ENCODE data around the gene DNAI4.

Gene DNAI4

DNA sequence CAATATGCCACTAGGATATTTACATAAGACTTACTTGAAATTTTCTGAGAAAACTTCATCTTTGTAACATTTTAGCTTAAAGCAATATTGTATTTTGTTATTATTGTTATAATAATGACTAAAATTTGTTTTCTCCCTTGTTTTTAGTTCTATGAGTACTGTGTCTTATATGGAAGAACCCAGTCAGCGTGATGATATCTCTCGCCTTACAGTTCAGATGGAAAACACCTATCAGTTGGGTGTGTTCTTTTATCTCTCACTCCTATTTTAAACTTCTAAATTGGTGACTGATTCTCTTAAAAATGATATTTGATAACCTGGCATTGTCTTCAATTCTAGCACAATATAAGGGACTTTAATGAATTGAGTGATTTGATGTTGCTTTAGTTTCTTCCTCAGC lies 154.4 kb downstream of the DNAI4 start:
- Histone ChIP-seq H3K27ac (ENCODE audit: low read depth, low read length) (no peak overlapping the region), H3K4me1 (ENCODE audit: control insufficient read depth, insufficient read depth, low read length) (no peaks in the 10 kb centered on the region), H3K9ac (ENCODE audit: low read length) (no peak overlapping the region), H3K4me3 (ENCODE audit: low read length) (no peak overlapping the region), H3K27me3 (ENCODE audit: control insufficient read depth, insufficient read depth, low read length) (no peaks in the 10 kb centered on the region), H3K36me3 (ENCODE audit: control insufficient read depth, insufficient read depth, low read length) (no peaks in the 10 kb centered on the region)

GRCh38 chr1:66769512-66770229 lies 155.0 kb downstream of the DNAI4 start:
- H3K4me1 ChIP-seq (ENCODE audit: control insufficient read depth, insufficient read depth, low read length): no peaks in the 10 kb centered on the region
- H3K27ac ChIP-seq (ENCODE audit: low read depth, low read length): no peak overlapping the region
- H3K9ac ChIP-seq (ENCODE audit: low read length): no peak overlapping the region
- no peak overlapping the region for H3K4me3 ChIP-seq (ENCODE audit: low read length)
- no peaks in the 10 kb centered on the region for H3K36me3 ChIP-seq (ENCODE audit: control insufficient read depth, insufficient read depth, low read length)
- no peaks in the 10 kb centered on the region for H3K27me3 ChIP-seq (ENCODE audit: control insufficient read depth, insufficient read depth, low read length)

- no peak overlapping the region for H3K9ac ChIP-seq (ENCODE audit: low read length)
- H3K36me3 ChIP-seq (ENCODE audit: control insufficient read depth, insufficient read depth, low read length): no peaks in the 10 kb centered on the region
- H3K27ac ChIP-seq (ENCODE audit: low read depth, low read length): no peak overlapping the region
- H3K4me3 ChIP-seq (ENCODE audit: low read length): no peak overlapping the region
- H3K4me1 ChIP-seq (ENCODE audit: control insufficient read depth, insufficient read depth, low read length): no peaks in the 10 kb centered on the region
- H3K27me3 ChIP-seq (ENCODE audit: control insufficient read depth, insufficient read depth, low read length): no peaks in the 10 kb centered on the region
Observed at GRCh38 chr1:66768965-66769364, 155.7 kb downstream of the DNAI4 start.

DNA sequence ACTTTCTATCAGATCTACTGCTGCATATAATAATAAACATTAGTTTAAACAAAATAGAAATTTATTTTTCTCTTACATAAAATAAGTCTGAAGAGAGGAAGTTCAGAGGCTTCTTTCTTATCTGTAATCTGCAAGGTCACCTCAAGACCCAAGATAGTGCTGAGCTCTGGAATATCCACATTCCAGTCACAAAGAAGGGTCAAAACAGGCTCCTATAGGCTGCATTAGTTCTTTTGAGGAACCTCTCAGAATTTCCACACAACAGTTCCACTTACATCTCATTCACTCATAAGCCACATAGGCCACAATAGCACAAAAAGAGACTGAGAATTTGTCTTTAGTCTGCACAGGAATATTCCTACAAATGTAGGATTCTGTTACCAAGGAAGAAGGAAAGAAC lies 157.0 kb downstream of the DNAI4 start:
- no peak overlapping the region for H3K27ac ChIP-seq (ENCODE audit: low read depth, low read length)
- no peaks in the 10 kb centered on the region for H3K36me3 ChIP-seq (ENCODE audit: control insufficient read depth, insufficient read depth, low read length)
- H3K4me1 ChIP-seq (ENCODE audit: control insufficient read depth, insufficient read depth, low read length): no peaks in the 10 kb centered on the region
- no peak overlapping the region for H3K4me3 ChIP-seq (ENCODE audit: low read length)
- no peak overlapping the region for H3K9ac ChIP-seq (ENCODE audit: low read length)
- no peaks in the 10 kb centered on the region for H3K27me3 ChIP-seq (ENCODE audit: control insufficient read depth, insufficient read depth, low read length)

GRCh38 chr1:66764994-66765578 lies 159.6 kb downstream of the DNAI4 start:
- H3K4me1 ChIP-seq (ENCODE audit: control insufficient read depth, insufficient read depth, low read length): no peaks in the 10 kb centered on the region
- H3K27ac ChIP-seq (ENCODE audit: low read depth, low read length): no peak overlapping the region
- no peaks in the 10 kb centered on the region for H3K36me3 ChIP-seq (ENCODE audit: control insufficient read depth, insufficient read depth, low read length)
- no peaks in the 10 kb centered on the region for H3K27me3 ChIP-seq (ENCODE audit: control insufficient read depth, insufficient read depth, low read length)
- H3K4me3 ChIP-seq (ENCODE audit: low read length): no peak overlapping the region
- no peak overlapping the region for H3K9ac ChIP-seq (ENCODE audit: low read length)
